H1 (cell line): ENCODE results near the gene PDE4B. TPM values are rescaled to one million over a fixed set of nuclear protein-coding genes. Genes with fewer than 3 reads are reported as not detected.

Experiments
- CTCF ChIA-PET: fragments of 300-600 bp; sonication (Branson Sonifier 250); formaldehyde crosslinking; loops from one replicate; lab custom pipeline; 2021; ENCODE audit not compliant: partially characterized antibody; lab: Charles Lee
- POLR2A ChIA-PET: fragments of 300-600 bp; sonication (Branson Sonifier 250); formaldehyde crosslinking; loops from one replicate; lab custom pipeline; 2021; ENCODE audit warnings: inconsistent platforms; ENCODE audit not compliant: partially characterized antibody; lab: Charles Lee
- DNase-seq, 2 experiments: peaks; one replicate each; pipeline versions ENCODE4 v3.0.0 to v3.0.0-alpha.2; 2010 to 2022; ENCODE audit warnings: low spot score in 2 of 2, low read depth in 1 of 2, mixed read lengths in 1 of 2
- FAIRE-seq: peaks from 2 replicates; lab custom pipeline; 2011; peaks lifted over from hg19 to GRCh38; lab: Jason Lieb, UNC
- H2AFZ ChIP-seq: 2 replicates; pipeline ENCODE4 v1.8.1; 2012; ENCODE audit warnings: low read length, inconsistent platforms
- H2AK5ac ChIP-seq: 2 replicates; pipeline ENCODE4 v1.6.1; 2013; ENCODE audit warnings: low read depth, low read length
- H2BK120ac ChIP-seq: replicated peaks from 2 replicates; pipeline ENCODE3; 2013; ENCODE audit warnings: low read depth, low read length, inconsistent platforms
- H2BK12ac ChIP-seq: 2 replicates; pipeline ENCODE4 v1.6.1; 2013; ENCODE audit warnings: low read depth, low read length
- H2BK15ac ChIP-seq: 2 replicates; pipeline ENCODE4 v1.6.1; 2013; ENCODE audit warnings: low read length
- H2BK20ac ChIP-seq: 2 replicates; pipeline ENCODE4 v1.6.1; 2013; ENCODE audit warnings: low read length
- H2BK5ac ChIP-seq: 2 replicates; pipeline ENCODE4 v1.6.1; 2013; ENCODE audit warnings: low read depth, low read length
- H3K14ac ChIP-seq: 2 replicates; pipeline ENCODE4 v1.6.1; 2013; ENCODE audit warnings: inconsistent platforms; ENCODE audit not compliant: insufficient read length
- H3K18ac ChIP-seq: 2 replicates; pipeline ENCODE4 v1.6.1; 2013; ENCODE audit warnings: low read length; ENCODE audit errors: extremely low read depth
- H3K23ac ChIP-seq: 2 replicates; pipeline ENCODE4 v1.6.1; 2013; ENCODE audit warnings: inconsistent platforms; ENCODE audit not compliant: insufficient read length
- H3K23me2 ChIP-seq: 2 replicates; pipeline ENCODE4 v1.6.1; 2013; ENCODE audit warnings: low read depth, low read length
- H3K27ac ChIP-seq: 2 replicates; pipeline ENCODE4 v1.6.1; 2011; ENCODE audit warnings: low read depth, low read length, inconsistent platforms
- H3K27me3 ChIP-seq, 4 experiments: replicated peaks in 1 of 4; 1 replicate in 1 of 4; 2 replicates in 3 of 4; pipeline versions ENCODE4 v1.6.1 to v1.8.1; 2011 to 2013; ENCODE audit warnings: low read length in 3 of 4, mild to moderate bottlenecking in 3 of 4, inconsistent platforms in 2 of 4, mixed read lengths in 2 of 4, moderate library complexity in 1 of 4; ENCODE audit not compliant: control insufficient read depth in 3 of 4, insufficient read depth in 3 of 4; ENCODE audit errors: extremely low read depth in 1 of 4
- H3K36me3 ChIP-seq, 4 experiments: 2 replicates each; pipeline versions ENCODE4 v1.6.1 to v1.8.1; 2011 to 2013; ENCODE audit warnings: mild to moderate bottlenecking in 4 of 4, low read length in 3 of 4, moderate library complexity in 2 of 4, control low read depth in 1 of 4, inconsistent platforms in 1 of 4; ENCODE audit not compliant: insufficient read depth in 4 of 4, control insufficient read depth in 2 of 4
- H3K4ac ChIP-seq: replicated peaks from 2 replicates; pipeline ENCODE3; 2013; ENCODE audit warnings: low read length, low read depth, mixed read lengths, inconsistent platforms; ENCODE audit not compliant: insufficient read length
- H3K4me1 ChIP-seq, 4 experiments: replicated peaks in 1 of 4; 1 replicate in 1 of 4; 2 replicates in 3 of 4; pipeline versions ENCODE4 v1.6.1 to v1.8.1; 2011 to 2013; ENCODE audit warnings: low read length in 3 of 4, inconsistent platforms in 2 of 4, mixed read lengths in 1 of 4; ENCODE audit not compliant: insufficient read depth in 4 of 4, control insufficient read depth in 3 of 4
- H3K4me2 ChIP-seq, 2 experiments: 2 replicates each; pipeline versions ENCODE4 v1.6.1 to v1.8.1; 2011 to 2013; ENCODE audit warnings: low read depth in 2 of 2, low read length in 2 of 2, control low read depth in 1 of 2, inconsistent platforms in 1 of 2, mild to moderate bottlenecking in 1 of 2; ENCODE audit not compliant: insufficient read depth in 1 of 2
- H3K4me3 ChIP-seq, 4 experiments: fragments of 200-600, 300-600 bp in 1 of 4; sonication (generic), shearing (Covaris generic), sonication (Bioruptor Twin) in 1 of 4; 2 replicates each; pipeline versions ENCODE4 v1.5.1 to v1.8.1; 2011 to 2016; ENCODE audit warnings: low read length in 4 of 4, low read depth in 3 of 4, control low read depth in 2 of 4, inconsistent platforms in 2 of 4, mild to moderate bottlenecking in 2 of 4, mixed read lengths in 1 of 4, moderate library complexity in 1 of 4; ENCODE audit not compliant: insufficient read depth in 2 of 4; ENCODE audit errors: extremely low read depth in 1 of 4
- H3K56ac ChIP-seq: replicated peaks from 2 replicates; pipeline ENCODE3; 2013; ENCODE audit warnings: low read depth, mild to moderate bottlenecking, mixed read lengths, low read length, inconsistent platforms; ENCODE audit not compliant: insufficient read length
- H3K79me1 ChIP-seq: 2 replicates; pipeline ENCODE4 v1.6.1; 2013; ENCODE audit warnings: low read depth, low read length, control low read depth
- H3K79me2 ChIP-seq, 2 experiments: 2 replicates each; pipeline versions ENCODE4 v1.6.1 to v1.8.1; 2012 to 2013; ENCODE audit warnings: low read length in 2 of 2, mild to moderate bottlenecking in 2 of 2, inconsistent platforms in 1 of 2; ENCODE audit not compliant: insufficient read depth in 2 of 2, control insufficient read depth in 1 of 2
- H3K9ac ChIP-seq, 4 experiments: replicated peaks in 1 of 4; 1 replicate in 1 of 4; 2 replicates in 3 of 4; pipeline versions ENCODE4 v1.6.1 to v1.8.1; 2011 to 2013; ENCODE audit warnings: low read depth in 3 of 4, low read length in 3 of 4, control low read depth in 2 of 4, mild to moderate bottlenecking in 2 of 4, moderate library complexity in 2 of 4, inconsistent platforms in 1 of 4; ENCODE audit errors: extremely low read depth in 1 of 4
- H3K9me3 ChIP-seq, 2 experiments: 2 replicates each; pipeline versions ENCODE4 v1.6.1 to v1.8.1; 2012 to 2013; ENCODE audit warnings: mild to moderate bottlenecking in 2 of 2, moderate library complexity in 2 of 2, control low read depth in 1 of 2, inconsistent platforms in 1 of 2, low read depth in 1 of 2, low read length in 1 of 2, mixed read lengths in 1 of 2; ENCODE audit not compliant: insufficient read depth in 2 of 2
- H4K20me1 ChIP-seq, 2 experiments: replicated peaks in 1 of 2; 2 replicates each; pipeline versions ENCODE3 to v1.8.1; 2011 to 2013; ENCODE audit warnings: inconsistent platforms in 2 of 2, low read length in 2 of 2, mild to moderate bottlenecking in 1 of 2; ENCODE audit not compliant: insufficient read depth in 2 of 2, control insufficient read depth in 1 of 2
- H4K5ac ChIP-seq: 2 replicates; pipeline ENCODE4 v1.6.1; 2013; ENCODE audit warnings: low read length, low read depth, mixed read lengths, inconsistent platforms; ENCODE audit not compliant: insufficient read length
- H4K8ac ChIP-seq: 2 replicates; pipeline ENCODE4 v1.8.0; 2013; ENCODE audit warnings: mild to moderate bottlenecking, moderate library complexity, low read length, inconsistent platforms; ENCODE audit not compliant: insufficient read depth; ENCODE audit errors: extremely low read depth
- H4K91ac ChIP-seq: replicated peaks from 2 replicates; pipeline ENCODE3; 2013; ENCODE audit warnings: low read length, mixed read lengths, inconsistent platforms; ENCODE audit not compliant: insufficient read length
- ATF2 ChIP-seq: IDR thresholded peaks from 2 replicates; pipeline ENCODE4 v1.6.1; 2012; ENCODE audit warnings: low read length, inconsistent platforms
- BRCA1 ChIP-seq: IDR thresholded peaks from 2 replicates; pipeline ENCODE4 v1.6.1; 2012; ENCODE audit warnings: low read depth, low read length, improper control_type of control experiment
- E2F6 ChIP-seq: IDR thresholded peaks from 2 replicates; pipeline ENCODE4 v1.6.1; 2012; ENCODE audit warnings: inconsistent platforms
- PHF8 ChIP-seq: fragments of 200-600 bp; sonication (generic); conservative IDR thresholded peaks from 2 replicates; pipeline ENCODE4 v1.7.1; 2012; ENCODE audit warnings: low read depth, mild to moderate bottlenecking, inconsistent platforms, low read length, moderate library complexity
- SIRT6 ChIP-seq: IDR thresholded peaks from one replicate; pipeline ENCODE4 v1.7.1; 2012; ENCODE audit warnings: low read length, inconsistent platforms
- ZNF274 ChIP-seq: IDR thresholded peaks from 2 replicates; pipeline ENCODE4 v1.7.0; 2012; ENCODE audit warnings: low read length, borderline replicate concordance; ENCODE audit errors: extremely low read depth
- polyA plus RNA-seq, 7 experiments: library from polyadenylated mRNA; depleted of rRNA in 3 of 7; stranded (reverse) in 5 of 7; unstranded in 2 of 7; fragments of >200 nt in 5 of 7; fragments of 200-250 nt in 2 of 7; gene quantifications; 1 replicate in 5 of 7; 2 replicates in 1 of 7; 4 replicates in 1 of 7; pipeline versions ENCODE4 v1.2.1 to v1.2.3, GENCODE V29; 2011 to 2013; ENCODE audit warnings: missing spikeins in 2 of 7, mixed read lengths in 2 of 7
- total RNA-seq: library from RNA; stranded (reverse); fragmentation: NEBNext Ultra II Directional; extraction: Animal tissue kit (Norgen Biotek cat#: 25700); gene quantifications from 2 replicates; pipeline ENCODE4 v1.2.1, GENCODE V29; 2021

Gene PDE4B
- total and polyA plus RNA-seq, 2 of the 8 experiments (the other 6 are each of a cell fraction or from before 2014, with no cell fraction given): 5.0 to 15.1 TPM

DNA sequence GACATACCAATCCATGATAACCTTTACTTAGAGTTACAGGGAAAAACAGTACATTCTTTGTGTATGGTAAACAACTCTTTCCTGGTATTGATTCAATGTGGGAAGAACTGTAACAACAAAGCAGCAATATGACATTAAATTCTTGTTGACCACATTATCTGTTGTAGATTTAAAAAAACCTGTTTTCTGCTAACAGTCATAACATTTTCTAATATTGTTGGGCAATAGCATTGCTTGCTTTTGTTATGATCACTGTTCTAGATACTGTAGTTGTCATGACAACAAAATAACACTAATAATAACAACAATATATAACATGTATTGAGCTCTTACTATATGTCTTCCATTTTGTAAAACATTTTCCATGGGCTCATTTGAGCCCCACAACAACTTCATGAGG lies 54.2 kb downstream of the PDE4B start:
- H3K9me3 ChIP-seq: peaks cover 3% of the 10 kb centered on the region in 2 experiments; a peak in 1 of 4 replicates
- H4K8ac ChIP-seq: no peak overlapping the region
- no peak overlapping the region for H3K23ac ChIP-seq
- H3K56ac ChIP-seq: no peak overlapping the region
- H2BK12ac ChIP-seq: no peak overlapping the region
- H3K27ac ChIP-seq: no peak overlapping the region
- no peak overlapping the region for H3K14ac ChIP-seq
- no peak overlapping the region for H2BK120ac ChIP-seq
- H2AFZ ChIP-seq: no peak overlapping the region
- TF ChIP-seq BRCA1 (no peak), ATF2 (no peak), E2F6 (no peak), ZNF274 (no peak), SIRT6 (no peak), PHF8 (no peak)
- TF ChIP-seq, all 59 proteins: peak for 0
- Histone ChIP-seq H2BK20ac (no peak overlapping the region), H3K4ac (no peak overlapping the region), H4K20me1 (no peaks in the 10 kb centered on the region), H2AK5ac (no peak overlapping the region), H3K79me2 (no peaks in the 10 kb centered on the region), H4K5ac (no peak overlapping the region), H3K4me1 (no peaks in the 10 kb centered on the region), H4K91ac (no peak overlapping the region), H3K4me2 (no peak overlapping the region), H3K23me2 (no peaks in the 10 kb centered on the region), H3K27me3 (no peaks in the 10 kb centered on the region), H3K36me3 (no peaks in the 10 kb centered on the region), H3K79me1 (no peaks in the 10 kb centered on the region), H3K4me3 (no peak overlapping the region), H2BK15ac (no peak overlapping the region), H3K9ac (no peak overlapping the region), H3K18ac (no peak overlapping the region), H2BK5ac (no peak overlapping the region)
- ChIA-PET POLR2A (no interaction called here), CTCF (no interaction called here)
- no peak for FAIRE-seq
- DNase-seq: no peak
